AML-193 (cell line): ENCODE results near the gene TMEM26.

Experiments
- DNase-seq, 2 experiments: peaks; one replicate each; lab custom pipeline; 2025; lab: John Stamatoyannopoulos, UW

TMEM26 gene

DNA sequence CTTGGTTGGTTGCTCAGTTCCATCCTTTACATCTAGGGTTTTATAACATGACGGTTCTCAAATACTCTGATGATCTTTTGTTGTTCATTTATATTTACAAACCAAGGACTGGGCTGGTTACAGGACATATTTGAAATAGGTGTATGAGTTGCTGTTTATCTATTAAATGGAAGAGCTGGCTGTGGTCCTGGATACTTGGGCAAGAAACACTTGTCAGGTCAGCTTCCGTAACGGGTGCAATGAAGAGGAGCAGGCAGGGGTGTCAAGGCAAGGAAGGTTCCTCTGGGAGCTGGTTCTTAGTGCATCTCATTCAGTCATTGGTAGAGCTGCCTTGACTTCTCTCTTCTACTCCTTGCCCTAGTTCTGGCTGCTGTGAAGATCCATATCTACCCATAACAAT lies 4.8 kb upstream of the TMEM26 start:
- no peak for DNase-seq

DNA sequence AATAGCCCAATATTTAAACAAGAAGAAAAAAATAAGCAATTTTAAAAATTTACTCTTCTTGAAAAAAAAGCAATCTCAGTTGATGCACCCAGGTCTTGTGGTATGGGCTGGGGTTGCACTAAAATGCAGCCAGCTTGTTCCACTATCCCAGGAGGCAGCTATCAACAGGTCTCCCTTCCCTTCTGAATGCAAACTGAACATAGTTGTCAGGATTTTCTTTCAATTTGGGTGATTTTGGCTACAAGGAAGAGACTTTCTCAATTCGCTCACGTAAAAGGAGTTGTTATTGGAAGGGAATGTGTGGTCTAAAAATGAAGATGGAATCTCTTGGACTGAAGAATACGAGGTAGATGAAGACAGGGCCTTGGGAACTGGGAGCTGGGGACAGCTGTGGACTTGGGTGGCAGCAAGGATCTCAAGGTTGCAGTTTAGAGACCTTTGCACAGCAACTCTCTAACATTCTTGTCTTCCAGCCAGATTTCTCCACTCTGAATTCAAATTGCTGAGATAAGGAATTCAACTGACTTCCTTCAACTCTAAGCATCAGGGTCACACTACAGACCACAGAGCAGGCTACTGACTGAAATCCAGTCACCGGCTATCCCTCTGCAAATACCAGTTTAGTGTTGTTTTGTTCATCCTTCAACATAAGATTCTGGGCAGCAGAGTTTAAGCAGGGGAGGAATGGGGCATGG lies 3.1 kb upstream of the TMEM26 start:
- no peak for DNase-seq

DNA sequence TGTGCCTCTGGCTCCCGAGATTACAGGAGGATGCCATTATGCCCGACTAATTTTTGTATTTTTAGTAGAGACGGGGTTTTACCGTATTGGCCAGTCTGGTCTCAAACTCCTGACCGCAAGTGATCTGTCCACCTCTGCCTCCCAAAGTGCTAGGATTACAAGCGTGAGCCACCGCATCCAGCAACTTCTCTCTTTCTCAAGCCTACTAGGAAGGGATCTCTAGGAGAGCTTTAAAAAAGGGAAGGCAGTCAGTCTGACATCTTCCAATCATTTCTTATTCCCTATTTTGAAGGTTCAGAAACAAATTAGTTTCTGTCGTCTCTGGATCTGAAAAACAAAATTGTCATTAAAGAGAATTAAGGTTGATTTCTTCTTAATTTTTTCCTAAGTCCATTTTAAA lies 2.5 kb upstream of the TMEM26 start:
- no peak for DNase-seq

DNA sequence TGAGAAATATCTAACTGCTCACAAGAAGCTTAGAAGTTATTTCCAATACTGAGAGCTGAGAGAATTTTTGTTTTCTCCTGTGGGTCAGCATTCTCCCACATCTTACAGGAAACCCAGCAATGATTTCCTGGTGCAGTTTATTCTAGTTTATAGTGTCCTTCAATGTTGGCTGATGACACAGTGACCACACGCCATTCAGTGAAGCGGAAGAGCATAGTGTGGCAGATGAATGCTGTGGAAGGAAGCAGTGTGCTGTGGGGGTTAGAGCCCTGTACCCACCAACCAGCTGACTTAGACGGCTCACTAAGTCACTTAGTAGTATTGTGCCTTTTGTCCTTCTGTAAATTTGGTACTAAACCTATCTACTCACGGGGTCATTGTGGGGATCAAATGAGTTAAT lies 1.4 kb upstream of the TMEM26 start:
- no peak for DNase-seq

DNA sequence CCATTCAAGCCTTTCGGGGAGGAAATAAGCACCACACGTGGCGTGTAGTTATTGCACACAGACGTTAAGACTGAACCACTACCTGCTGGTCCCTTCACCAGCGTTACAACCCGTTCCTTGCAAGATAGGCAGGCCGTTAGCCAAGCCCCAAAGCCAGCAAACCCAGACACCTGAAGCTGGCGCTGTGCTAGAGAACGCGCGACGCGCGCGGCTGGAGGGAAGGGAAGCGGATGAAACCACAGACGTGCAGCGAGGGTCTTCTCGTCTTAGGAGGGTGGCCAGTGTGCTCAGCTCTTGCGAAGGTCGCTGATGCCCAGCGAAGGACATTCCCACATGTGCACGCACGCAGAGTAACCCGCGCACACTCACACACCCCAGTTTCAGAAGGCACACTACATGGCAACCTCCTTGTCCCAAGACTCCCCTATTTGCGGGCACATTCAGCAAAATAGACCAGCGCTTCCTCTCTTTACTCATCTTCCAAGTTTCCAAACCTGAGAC lies 980 bp downstream of the TMEM26 start:
- no peak for DNase-seq

DNA sequence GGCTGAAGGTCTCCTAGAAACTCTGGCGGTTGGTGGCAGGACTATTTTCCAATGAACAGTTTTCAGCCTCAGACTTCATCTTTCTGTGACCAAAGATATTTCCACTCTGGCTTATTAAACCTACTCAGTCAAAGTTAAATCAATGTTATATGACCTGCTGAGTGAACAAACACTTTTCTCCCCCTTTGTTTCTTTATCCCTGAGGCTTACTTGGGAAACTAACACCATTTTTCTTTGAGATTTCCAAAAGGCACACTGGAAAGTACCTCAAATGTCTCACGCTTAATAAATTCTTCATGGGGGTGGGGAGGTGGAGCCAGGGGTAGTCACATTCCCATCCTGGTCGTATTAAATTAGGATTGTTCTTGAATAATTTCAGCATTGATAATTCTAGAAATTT lies 1.8 kb downstream of the TMEM26 start:
- no peak for DNase-seq

DNA sequence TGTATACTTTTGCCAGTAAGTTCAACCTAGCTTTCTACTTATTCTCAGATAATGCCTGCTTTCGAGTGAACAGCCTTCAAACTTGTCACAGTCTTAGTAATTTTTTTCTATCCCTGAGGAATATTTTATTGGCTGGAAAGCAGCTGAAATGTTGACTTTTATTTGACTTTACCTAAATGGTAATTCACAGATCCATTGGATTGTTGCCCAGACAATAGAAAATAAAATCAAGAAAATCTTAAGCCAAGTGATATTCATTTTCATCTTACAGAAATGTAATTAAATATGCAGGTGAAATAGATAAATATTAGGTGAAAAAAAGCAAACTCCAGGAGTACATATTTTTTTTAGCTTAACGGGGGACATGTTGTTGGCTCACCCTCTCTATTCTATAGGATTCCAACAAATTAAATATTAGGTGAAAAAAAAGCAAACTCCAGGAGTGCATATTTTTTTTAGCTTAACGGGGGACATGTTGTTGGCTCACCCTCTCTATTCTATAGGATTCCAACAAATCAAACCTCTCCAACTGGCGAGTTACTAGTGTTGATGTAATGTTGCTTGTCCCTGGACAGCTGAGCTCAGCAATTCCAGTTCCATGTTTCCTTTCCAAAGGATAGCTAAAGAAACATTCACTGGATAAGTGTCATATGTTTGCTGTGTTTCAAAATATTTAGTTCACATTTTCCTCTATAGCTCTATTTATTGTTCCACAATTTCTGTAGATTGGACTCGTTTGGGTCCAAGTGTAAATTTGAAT lies 4.2 kb downstream of the TMEM26 start:
- DNase-seq = no peak

DNA sequence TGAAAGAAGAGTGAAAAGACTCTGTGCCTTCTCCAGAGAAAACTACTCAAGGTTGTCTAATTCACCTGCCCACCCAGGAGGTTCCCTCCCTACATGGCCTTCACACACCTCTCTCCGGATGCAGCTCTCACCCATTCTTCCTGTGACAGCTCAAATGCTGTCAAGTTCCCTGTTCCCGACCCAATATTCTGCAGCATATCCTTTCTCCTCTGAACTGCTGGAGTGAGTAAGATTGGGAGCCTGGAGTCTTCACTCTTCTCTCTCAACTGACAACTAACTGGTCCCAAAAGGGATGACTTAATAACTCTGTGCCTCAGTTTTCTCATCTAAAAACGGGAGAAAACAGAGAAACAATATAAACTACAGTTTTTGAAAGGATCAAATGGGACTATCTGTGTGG lies 5.1 kb downstream of the TMEM26 start:
- DNase-seq = no peak

DNA sequence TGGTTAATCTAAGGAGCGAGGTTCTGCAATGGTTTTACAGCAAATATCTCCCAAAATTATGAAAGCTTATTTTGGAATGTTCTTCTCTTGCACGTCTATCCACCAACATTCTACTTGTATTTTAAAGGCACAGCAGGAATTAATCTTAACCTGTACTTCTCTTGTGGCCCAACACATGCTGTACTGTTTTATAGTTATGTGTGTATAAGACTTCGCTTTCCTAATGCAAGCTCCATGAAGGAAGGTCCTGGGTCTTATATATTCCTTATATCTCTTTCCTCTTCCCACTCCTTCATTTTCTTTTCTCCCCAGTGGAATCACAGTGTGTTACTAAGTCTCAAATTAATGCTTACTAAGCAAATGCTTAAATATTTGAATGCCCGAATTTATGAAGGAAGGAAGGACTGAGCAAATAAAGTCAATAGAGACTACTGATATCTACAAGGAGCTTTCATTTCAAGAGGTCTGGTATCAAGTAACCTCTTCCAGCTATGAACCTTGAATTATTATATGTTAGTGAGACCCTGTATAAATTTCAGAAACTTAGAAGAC lies 14.0 kb downstream of the TMEM26 start:
- no peak for DNase-seq

DNA sequence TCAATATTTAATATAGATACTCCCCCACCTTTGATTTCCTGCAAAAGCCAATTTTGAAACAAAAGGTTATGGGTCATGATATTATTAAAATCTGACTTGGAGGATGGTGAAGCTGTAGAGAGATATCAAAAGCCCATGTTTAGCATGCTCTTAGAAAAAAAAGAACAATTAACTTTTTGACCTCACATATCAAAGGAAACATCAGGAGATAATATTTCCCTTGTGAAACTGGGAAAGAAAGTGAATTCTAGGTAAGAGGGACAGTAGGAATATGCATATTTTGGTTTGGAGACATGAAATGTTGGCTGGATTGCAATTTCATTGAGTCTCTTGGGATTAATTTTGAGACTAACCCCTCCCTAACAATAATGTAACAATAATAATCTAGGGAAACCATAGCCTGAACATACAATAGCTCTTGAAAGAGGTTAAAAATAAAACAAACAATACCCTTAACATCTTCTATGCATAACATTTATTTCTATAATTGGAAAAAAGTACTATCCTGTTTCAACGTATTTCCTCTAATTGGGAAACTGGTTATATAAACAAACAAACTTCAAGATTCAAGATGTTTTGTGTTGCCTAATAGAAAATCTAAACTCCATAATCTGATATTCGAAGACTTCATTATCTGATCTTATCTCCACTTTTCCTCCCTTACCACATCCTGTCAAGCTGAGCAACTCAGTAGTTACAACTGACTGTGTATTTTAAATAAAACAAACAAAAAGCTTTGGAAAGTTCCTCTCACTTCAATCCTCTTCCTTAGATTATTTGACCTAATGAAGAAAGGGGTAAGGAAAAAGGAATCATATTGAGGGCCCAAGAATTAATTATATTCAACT lies 14.8 kb downstream of the TMEM26 start:
- DNase-seq = no peak

DNA sequence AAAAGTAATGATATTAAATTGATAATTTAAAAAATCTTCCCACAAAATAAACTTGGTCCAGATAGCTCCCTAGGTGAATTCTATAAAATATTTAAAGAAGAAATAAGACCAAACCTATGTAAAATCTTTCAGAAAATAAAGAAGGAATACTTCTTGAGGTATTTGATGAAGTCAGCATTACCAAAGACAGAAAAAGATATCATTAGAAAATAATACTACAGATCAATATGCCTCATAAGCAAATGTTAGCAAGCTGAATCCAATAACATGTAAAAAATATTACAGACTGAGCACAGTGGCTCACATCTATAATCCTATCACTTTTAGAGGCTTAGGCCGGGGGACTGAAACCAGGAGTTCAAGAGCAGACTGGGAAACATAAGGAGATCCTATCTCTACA lies 30.0 kb downstream of the TMEM26 start:
- no peak for DNase-seq

DNA sequence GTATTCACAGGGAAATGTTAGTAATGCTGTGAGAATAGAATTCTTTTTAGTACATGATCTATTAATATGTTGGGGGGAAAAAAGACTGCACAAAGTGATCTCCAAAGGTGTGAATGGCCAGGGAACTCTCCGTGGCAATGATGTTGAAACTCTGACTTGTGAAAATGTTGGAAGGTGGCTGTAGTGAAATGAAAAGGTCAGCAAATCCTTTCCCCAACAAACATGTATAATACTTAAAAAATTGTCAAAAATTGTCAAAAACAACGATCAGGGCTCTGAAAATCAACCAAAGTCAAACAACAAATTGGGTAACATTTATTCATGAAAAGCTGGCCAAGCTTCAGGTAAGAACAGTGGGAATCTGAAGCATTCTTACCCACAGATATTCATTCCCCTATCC lies 35.5 kb downstream of the TMEM26 start:
- DNase-seq = no peak

DNA sequence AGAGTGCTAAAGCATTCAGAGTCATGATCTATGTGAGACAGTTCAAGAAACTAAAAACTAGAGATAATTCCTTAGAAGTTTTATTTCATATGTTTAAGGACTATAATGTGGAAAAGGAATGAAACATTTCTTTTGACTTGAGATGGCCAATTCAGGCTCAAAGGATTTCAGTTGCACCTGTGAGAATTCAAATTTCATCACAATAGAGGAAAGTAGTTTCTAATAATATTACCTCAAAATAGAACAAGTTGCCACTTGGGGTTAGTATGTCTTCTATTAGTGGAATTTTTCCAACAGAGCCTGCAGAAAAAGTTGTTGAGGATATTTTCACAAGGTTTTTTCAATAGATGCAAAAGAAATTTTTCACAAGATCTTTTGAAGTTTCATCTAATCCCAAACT lies 37.4 kb downstream of the TMEM26 start:
- no peak for DNase-seq

DNA sequence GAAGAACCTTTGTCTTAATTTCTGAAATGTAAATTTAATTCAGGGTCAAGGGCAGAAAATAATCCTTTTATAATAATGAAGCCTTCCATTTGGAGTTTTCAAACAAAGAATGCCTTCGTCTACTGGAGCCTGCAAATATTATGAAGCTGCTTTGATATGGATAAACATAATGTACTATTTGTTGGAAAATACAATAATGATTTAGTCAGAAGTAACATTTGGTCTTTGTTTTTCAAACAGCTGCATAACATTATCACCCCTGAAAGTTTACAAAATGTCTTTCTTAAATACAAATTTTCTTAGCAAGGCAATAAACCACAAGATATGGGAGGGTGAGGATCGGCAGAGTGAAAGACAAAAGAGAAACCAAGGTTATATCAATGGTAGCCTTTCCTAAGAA lies 41.5 kb downstream of the TMEM26 start:
- DNase-seq = no peak

DNA sequence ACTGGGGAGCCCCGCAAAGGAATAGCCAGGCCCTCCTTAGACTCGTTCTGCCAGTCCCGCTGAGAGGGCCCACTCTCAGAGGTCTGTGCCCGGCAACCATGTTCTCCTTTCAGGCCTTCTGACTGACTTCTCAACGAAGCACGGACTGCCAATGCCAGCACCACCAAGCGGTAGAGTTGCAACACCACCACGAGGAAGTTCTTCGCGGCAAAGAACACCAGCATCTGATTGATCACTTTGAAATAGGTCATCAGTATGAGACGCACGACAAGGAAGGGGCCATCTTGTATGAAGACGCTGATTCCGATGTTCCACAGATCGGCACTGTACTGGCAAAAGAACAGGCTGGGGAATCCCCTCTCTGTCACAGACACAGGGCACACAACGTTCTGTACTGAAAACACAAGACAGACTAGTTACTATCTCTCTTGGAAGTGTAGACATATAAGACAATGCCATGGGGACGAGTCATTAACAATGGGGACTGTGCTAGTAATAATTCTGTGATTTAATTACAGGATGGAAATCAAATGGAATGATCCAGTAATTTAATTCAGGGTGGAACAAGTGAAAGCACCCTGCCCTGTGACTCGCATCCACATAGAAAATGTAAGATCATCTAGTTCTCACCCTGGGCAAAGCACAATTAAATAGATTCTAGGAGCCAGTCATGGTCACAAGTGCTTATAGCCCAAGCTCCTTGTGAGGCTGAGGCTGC lies 42.7 kb downstream of the TMEM26 start:
- no peak for DNase-seq

DNA sequence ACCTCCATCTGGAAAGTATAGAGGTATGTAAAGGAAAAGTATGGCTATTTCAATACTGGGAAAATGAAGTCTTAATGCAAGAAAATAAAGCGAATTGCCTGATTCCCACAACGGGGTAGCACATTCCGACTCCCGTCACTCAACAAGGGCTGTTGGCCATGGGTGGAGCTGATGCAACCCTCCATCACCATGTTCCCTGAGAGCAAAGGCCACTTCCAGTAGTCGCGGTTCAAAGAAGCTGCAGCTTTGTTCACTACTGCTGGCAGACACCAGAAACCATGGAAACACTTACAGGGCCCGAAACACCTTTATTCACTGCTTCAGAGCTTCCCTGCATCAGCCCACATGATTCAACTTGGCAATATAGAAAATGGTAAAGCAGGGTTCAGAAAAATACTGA lies 44.0 kb downstream of the TMEM26 start:
- DNase-seq = no peak

DNA sequence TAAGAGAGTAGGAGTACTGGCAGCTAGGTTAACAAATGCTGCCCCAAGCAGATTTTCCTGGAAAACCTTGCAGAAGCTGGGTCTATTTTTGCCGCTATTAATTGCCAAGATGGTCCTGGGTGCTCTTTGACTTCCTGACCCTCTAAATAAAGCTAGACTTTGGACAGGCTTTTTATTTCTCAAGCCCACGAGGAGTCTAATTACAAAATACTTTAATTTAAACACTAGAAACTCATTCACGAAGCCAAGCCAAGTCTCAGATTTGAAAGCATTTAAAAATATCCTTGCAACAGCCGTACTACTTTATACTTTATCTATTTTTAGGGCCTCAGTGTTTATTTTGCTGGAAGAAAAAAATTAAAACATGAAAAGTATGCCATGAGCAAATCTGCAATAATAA lies 45.1 kb downstream of the TMEM26 start:
- DNase-seq = no peak

DNA sequence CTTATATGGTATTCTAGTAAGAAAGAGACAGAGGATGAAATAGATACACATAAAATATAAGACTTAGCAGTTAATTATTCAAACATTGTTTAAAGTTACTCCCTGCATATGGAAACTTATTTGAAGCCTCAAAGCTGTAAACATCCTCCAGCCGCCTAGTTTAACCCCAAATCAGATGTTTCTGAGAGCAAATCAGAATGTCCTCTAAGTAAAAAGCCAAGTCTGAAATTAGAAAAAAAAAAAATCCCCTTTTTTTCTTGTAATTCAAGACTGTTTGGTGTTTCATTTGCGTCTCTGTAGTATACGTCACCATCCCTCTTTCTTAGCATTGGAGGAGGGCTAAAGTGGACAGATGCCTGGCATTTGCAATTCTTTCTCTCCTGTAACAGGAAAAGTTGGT lies 46.4 kb downstream of the TMEM26 start:
- DNase-seq = no peak

DNA sequence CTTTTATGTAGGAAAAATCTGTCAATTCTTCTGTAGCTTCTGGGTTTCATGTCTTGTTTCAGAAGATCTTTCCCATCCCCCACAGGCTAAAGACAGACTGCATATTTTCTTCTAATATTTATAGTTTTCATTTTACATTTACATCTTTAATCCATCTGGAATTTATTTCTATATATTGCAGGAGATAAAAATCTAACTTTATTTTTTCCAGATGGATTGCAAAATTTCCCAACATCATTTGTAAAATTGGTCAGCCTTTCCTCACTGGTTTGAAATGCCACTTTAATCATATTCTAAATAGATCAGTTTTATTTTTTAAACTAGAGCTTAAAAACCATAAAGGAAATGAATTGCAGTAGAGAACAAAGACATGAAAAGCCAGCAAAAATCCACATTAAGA lies 46.9 kb downstream of the TMEM26 start:
- DNase-seq = no peak

DNA sequence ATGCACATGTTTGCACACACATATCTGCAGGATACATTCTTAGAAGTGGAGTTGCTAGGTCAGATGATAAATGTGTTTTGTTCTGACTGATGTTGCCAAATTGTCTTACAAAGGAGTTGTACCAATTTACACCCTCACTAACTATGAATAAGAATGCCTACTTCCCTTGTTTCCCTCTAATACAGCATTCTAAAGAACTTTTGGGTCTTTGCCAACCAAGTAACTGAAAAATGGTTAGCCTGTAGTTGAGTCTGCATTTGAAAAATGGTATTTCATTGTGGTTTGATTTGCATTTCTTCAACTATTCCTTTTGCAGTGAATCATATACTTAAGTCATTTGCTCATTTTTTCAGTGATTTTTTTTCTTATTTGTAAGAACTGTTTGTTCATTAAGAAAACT lies 48.4 kb downstream of the TMEM26 start:
- no peak for DNase-seq

DNA sequence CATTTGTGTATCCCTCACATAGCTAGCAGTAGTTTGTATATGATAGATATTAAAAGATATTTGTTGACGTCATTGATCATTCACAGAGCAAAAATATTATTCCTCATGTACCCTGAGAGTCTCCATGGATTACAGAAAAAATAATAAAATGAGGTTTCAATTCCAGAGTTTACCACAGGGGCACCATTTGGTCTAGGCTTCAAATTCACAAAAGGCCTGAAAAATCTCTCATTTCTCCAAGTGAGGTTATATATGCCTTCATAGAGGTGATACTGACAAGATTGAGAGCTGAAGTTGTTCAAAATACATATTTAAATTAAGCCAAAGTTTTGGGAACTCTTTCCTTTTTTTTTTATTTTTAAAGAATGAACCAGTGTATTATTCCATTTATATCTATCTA lies 52.7 kb downstream of the TMEM26 start:
- no peak for DNase-seq

DNA sequence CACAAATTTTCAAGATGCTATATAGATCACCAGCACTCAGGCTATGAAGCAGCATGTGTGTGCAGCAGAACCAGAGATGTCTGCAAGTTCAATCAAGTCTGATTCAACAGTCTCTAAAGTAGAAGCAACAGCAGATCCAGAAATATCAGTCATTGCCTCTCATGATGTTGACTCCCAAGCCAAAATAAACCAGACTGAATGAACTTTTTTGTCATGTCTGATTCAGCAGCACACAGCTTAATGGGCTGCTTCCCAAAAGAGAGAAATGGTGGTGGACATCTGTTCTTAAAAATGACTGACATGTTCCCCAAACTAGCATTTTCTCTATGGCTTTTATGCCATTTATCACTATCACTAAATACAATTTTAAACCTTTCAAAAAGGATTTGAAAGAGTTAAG lies 53.8 kb downstream of the TMEM26 start:
- no peak for DNase-seq
